ENCODE data around the gene MIEF1.
A peak's percentile ranks its signal among the peaks of the same experiment; 100 is the strongest.

Gene MIEF1

DNA sequence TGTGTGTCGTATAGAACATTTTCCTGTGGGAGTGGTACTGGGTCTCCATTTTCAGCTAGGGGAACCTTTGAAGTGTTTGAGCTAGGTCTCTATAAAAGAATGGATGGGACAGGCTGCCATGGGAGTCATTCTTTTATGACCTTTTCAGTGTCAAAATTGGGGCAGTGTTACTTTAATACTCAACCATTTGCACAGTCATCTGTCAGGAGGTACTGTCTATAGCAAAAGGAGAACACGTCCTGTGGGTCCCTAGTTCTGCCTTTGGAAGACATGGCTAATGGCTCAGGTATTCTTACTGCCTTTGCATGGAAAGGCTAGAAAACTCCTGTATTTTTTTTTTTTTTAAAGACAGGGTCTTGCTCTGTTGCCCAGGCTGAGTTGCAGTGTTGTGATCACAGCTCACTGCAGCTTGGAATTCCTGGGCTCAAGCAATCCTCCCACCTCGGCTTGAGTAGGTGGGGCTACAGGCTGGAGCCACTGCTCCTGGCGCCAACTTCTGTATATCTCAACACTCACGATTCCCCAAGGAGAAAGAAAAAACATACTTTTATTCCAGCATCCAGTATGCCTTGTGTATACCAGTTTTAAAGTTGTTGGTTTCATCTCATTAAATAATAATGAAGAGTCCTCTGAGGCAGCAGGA is 16.2 kb downstream of the MIEF1 start:
- H3K27ac ChIP-seq (ENCODE audit: extremely low read depth, low read depth, low read length): peak overlapping the region; percentile 95
- H3K9me3 ChIP-seq (ENCODE audit: control insufficient read depth, insufficient read depth, low read depth, low read length): no peaks in the 10 kb centered on the region
- CTCF ChIA-PET: interaction anchor here (0.9 to 5.4 kb wide), 9 partner anchors 9 to 749 kb away, joined by 3 to 84 read pairs (median 5); partner anchors contain the start of gene RPS19BP1
- no peak overlapping the region; the same call in 1 of the 2 replicates for H3K4me3 ChIP-seq (ENCODE audit: low read depth, low read length)
- POLR2A ChIA-PET: interaction anchor here (1.0 to 3.6 kb wide), 7 partner anchors 9 to 198 kb away, joined by 3 to 25 read pairs (median 4); partner anchors contain the start of genes MIEF1 and RPL3
- 0 out of 2 replicates have a peak, but pooled peaks cover 5% of the 10 kb centered on the region for H3K4me1 ChIP-seq (ENCODE audit: control insufficient read depth, insufficient read depth, low read length)
- TF ChIP-seq ZNF561 (tag by site-specific recombination; IDR thresholded peaks at IDR 0.05; ENCODE audit: borderline replicate concordance): no peak
- TF ChIP-seq ZNF221 (tag by site-specific recombination; IDR thresholded peaks at IDR 0.05; ENCODE audit: borderline replicate concordance): no peak
- no peak for TF ChIP-seq ZFP41 (tag by site-specific recombination; IDR thresholded peaks at IDR 0.05; ENCODE audit: borderline replicate concordance)
- TF ChIP-seq, protein P1, sequence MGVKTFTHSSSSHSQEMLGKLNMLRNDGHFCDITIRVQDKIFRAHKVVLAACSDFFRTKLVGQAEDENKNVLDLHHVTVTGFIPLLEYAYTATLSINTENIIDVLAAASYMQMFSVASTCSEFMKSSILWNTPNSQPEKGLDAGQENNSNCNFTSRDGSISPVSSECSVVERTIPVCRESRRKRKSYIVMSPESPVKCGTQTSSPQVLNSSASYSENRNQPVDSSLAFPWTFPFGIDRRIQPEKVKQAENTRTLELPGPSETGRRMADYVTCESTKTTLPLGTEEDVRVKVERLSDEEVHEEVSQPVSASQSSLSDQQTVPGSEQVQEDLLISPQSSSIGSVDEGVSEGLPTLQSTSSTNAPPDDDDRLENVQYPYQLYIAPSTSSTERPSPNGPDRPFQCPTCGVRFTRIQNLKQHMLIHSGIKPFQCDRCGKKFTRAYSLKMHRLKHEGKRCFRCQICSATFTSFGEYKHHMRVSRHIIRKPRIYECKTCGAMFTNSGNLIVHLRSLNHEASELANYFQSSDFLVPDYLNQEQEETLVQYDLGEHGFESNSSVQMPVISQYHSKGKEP (tag by site-specific recombination; IDR thresholded peaks at IDR 0.05): peak; percentile 67
- TF ChIP-seq ZBTB21 (tag by site-specific recombination; IDR thresholded peaks at IDR 0.05): no peak
- TF ChIP-seq ZNF175 (tag by site-specific recombination; IDR thresholded peaks at IDR 0.05): no peak
- peak; percentile 99 for TF ChIP-seq ZNF121 (tag by site-specific recombination; IDR thresholded peaks at IDR 0.05)
- no peak for TF ChIP-seq BCL11A (tag by site-specific recombination; IDR thresholded peaks at IDR 0.05; ENCODE audit: low read depth)
- TF ChIP-seq, protein P2, sequence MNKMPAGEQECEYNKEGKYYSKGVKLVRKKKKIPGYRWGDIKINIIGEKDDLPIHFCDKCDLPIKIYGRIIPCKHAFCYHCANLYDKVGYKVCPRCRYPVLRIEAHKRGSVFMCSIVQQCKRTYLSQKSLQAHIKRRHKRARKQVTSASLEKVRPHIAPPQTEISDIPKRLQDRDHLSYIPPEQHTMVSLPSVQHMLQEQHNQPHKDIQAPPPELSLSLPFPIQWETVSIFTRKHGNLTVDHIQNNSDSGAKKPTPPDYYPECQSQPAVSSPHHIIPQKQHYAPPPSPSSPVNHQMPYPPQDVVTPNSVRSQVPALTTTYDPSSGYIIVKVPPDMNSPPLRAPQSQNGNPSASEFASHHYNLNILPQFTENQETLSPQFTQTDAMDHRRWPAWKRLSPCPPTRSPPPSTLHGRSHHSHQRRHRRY (tag by site-specific recombination; IDR thresholded peaks at IDR 0.05): no peak
- peak; percentile 33; the same call in 1 of the 2 replicates for TF ChIP-seq EGR2 (tag by site-specific recombination; IDR thresholded peaks at IDR 0.05; ENCODE audit: low read depth)
- no peak for TF ChIP-seq ZNF600 (tag by site-specific recombination; IDR thresholded peaks at IDR 0.05)
- peak; percentile 72 for TF ChIP-seq OSR2 (tag by site-specific recombination; IDR thresholded peaks at IDR 0.05)
- no peak for TF ChIP-seq ZNF664 (tag by site-specific recombination; IDR thresholded peaks at IDR 0.05)
- no peak for TF ChIP-seq KLF10 (tag by site-specific recombination; IDR thresholded peaks at IDR 0.05)
- TF ChIP-seq, protein P3, sequence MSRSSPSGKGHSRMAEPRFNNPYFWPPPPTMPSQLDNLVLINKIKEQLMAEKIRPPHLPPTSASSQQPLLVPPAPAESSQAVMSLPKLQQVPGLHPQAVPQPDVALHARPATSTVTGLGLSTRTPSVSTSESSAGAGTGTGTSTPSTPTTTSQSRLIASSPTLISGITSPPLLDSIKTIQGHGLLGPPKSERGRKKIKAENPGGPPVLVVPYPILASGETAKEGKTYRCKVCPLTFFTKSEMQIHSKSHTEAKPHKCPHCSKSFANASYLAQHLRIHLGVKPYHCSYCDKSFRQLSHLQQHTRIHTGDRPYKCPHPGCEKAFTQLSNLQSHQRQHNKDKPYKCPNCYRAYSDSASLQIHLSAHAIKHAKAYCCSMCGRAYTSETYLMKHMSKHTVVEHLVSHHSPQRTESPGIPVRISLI (tag by site-specific recombination; IDR thresholded peaks at IDR 0.05): 0 out of 2 replicates have a peak, but pooled peaks have one; percentile 16
- no peak for TF ChIP-seq ZNF626 (tag by site-specific recombination; IDR thresholded peaks at IDR 0.05)
- TF ChIP-seq ZNF24 (tag by site-specific recombination; IDR thresholded peaks at IDR 0.05): no peak
- TF ChIP-seq ZBTB17 (tag by site-specific recombination; IDR thresholded peaks at IDR 0.05): peak; percentile 89
- no peak for TF ChIP-seq SP7 (tag by site-specific recombination; IDR thresholded peaks at IDR 0.05)
- TF ChIP-seq CTCF (tag by site-specific recombination; IDR thresholded peaks at IDR 0.05): no peak
- TF ChIP-seq ZNF837 (tag by site-specific recombination; IDR thresholded peaks at IDR 0.05): no peak
- no peak for TF ChIP-seq ZNF580 (tag by site-specific recombination; IDR thresholded peaks at IDR 0.05)
- peak; percentile 72 for TF ChIP-seq ZFHX2 (tag by site-specific recombination; conservative IDR thresholded peaks at IDR 0.05)
- TF ChIP-seq ZNF214 (tag by site-specific recombination; IDR thresholded peaks at IDR 0.05; ENCODE audit: borderline replicate concordance): no peak
- 0 out of 2 replicates have a peak, but pooled peaks have one; percentile 31 for TF ChIP-seq ZSCAN30 (tag by site-specific recombination; IDR thresholded peaks at IDR 0.05)
- no peak for TF ChIP-seq ZNF174 (tag by site-specific recombination; IDR thresholded peaks at IDR 0.05)
- TF ChIP-seq GLI2 (tag by site-specific recombination; IDR thresholded peaks at IDR 0.05; ENCODE audit: borderline replicate concordance, low read depth): no peak
- peak; percentile 12; the same call in 1 of the 2 replicates for TF ChIP-seq SP3 (tag by site-specific recombination; IDR thresholded peaks at IDR 0.05)
- TF ChIP-seq ZBTB20 (tag by site-specific recombination; IDR thresholded peaks at IDR 0.05): peak; percentile 35; the same call in 1 of the 2 replicates
- H3K36me3 ChIP-seq (ENCODE audit: control insufficient read depth in 2 of 2, insufficient read depth in 1 of 2, low read length in 2 of 2): peaks cover 26 to 71% of the 10 kb centered on the region in 2 experiments

Data from HEK293 (cell line).